Left colon (tissue), 2 donors: ENCODE results near the gene POLE. TPM values are rescaled to one million over a fixed set of nuclear protein-coding genes. Genes with fewer than 3 reads are reported as not detected.
A peak's percentile ranks its signal among the peaks of the same experiment; 100 is the strongest.
"Not testable (repeated sequence)": the region's sequence is repeated elsewhere in the genome, so short reads cannot be mapped to it uniquely, and the experiment has no call there.

Experiments used
- ATAC-seq: fragments of 200-7000 bp; cut with Tn5 transposase; one replicate; pipeline ENCODE4 v1.9.1; 2020; ENCODE audit warnings: mild to moderate bottlenecking, moderate library complexity
- DNase-seq, 2 donors: peaks; one replicate each; pipeline ENCODE4 v3.0.0-alpha.2; 2020
- intact Hi-C, 2 donors: fragments of 100-400 bp; cut with DNase I in 1 of 2; cut with micrococcal nuclease in 1 of 2; formaldehyde crosslinking; loops; one replicate each; pipeline versions ENCODE4 v1.11.2 to v1.14.0; 2022; cut with DNase I, micrococcal nuclease
- total RNA-seq, 2 donors: library from RNA; stranded (reverse); fragmentation: NEBNext Ultra II Directional; extraction: Animal tissue kit (Norgen Biotek cat#: 25700); gene quantifications; one replicate each; pipeline ENCODE4 v1.2.1, GENCODE V29; 2021
- donor health status: DM: no; HTN: no; CAD: no.
- donor health status: DM: yes; HTN: yes; CAD: no.

Gene POLE
- total RNA-seq, 2 donors from 2014 or later, result 38.3 to 57.6 TPM

DNA sequence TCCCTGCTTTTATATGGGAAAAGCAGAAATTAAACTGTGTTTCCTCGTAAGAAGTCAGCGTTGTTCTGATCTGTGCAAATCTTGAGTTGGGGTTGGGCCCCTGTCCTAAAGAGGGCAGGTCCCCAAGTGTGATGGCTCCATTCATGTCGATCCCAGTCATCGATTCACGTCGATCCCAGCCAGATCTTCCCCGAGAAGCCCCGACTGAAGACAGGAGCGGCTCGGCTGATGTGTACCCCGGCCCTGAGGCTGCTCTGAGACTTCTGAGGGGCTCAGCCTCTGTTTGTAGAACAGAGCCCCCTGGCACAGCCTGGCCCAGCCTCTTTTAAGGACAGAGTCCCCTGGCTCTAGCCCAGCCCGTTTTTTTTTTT, 32.8 kb upstream of the POLE start:
- ATAC-seq, result no peak
- DNase-seq, result no peak
- intact Hi-C loops, result no loop called here

DNA sequence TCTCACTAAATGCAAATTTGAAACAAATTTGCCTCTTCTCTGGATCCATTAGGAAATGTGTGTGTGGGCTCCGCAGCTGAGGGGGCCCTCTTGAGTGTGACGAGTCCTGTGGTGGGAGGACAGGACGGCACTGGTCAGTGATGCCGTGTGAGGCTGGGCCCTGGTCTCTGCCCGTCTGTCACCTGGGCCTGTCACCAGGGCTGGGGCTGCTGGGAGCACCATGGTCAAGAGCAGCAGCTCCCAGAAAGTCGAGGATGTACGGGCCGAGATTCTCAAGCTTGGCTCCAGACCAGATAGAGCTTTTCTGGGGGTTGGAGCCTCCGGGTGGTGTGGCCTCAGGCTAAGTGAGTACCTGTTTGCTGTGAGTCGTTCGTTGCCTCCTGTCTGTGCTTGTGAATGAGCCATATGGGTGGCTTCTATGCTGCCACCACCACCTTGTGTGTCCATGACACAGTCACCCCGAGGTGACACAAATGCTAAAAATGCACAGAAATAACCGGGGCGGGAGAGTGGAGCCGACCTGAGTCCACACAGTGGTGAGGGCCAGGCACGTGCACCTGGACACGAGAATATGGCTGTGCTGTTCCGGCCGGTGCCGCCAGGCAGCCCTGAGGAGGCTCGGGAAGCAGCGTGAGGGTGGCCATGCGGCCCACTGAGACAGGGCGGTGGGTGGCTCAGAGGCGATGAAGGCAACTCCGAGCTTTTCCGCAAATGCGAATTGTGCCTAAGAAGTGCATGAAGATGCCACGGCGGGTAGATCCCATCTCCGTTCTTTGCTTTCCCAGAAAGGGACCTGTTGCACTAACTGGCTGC, 32.2 kb upstream of the POLE start:
- no peak for DNase-seq
- ATAC-seq, result peak; percentile 19
- intact Hi-C loops, result no loop called here

DNA sequence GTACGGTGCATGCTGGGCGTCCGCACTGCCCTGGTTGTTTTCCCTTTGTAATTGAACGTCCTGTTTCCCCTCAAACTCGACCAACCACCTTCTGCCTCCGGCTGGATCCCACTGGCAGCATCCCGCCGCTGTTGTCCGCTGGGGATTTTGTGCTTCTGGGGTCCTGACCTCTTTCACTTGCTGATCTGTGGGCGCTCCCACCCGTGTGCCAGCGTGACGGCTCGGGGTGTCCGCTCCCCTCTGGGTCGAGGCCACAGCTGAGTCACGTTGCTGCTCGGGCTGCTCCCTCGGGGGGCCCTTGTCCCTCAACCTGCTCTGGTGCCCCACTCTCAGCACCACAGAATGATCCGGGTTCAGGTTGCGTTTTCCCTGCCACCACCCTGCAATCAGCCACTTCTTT, 31.5 kb upstream of the POLE start:
- intact Hi-C loops, result no loop called here
- no peak for ATAC-seq
- DNase-seq, result no peak

DNA sequence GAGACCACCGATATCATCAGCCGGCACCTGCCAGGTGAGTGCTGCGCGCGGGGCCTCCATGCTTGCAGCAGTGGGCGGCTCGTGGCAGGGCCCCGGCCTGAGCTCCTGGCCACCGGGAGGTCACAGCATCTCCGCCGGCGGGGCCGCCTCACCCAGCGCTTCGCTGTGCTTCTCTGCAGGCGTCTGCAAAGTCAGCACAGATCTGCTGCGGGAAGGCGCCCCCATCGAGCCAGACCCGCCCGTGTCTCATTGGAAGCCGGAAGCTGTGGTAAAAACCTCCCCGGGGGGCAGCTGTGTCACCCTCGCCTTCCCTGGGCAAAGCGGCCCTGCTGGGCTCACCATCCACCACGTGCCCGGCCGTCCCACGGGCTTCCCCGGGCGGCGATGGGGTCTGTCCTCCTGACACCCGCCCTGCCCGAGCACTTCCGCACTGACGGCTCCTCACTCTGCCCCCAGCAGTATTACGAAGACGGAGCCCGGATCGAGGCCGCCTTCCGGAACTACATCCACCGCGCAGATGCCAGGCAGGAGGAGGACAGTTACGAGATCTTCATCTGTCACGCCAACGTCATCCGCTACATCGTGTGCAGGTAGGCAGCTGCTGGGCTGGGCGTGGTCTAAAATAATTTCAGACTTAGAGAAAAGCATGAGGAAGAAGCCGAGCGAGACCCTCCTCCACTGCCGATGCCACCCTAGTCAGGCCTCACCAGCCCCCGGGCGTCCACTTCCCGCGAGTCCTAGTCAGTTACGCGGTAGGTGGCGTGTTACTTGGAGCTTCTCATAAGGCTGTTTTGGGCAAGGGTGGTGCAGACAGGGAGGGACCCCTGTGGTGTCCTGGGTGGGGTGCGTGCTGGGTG, 30.6 kb upstream of the POLE start:
- ATAC-seq, result no peak
- intact Hi-C loops, result no loop called here
- no peak for DNase-seq

DNA sequence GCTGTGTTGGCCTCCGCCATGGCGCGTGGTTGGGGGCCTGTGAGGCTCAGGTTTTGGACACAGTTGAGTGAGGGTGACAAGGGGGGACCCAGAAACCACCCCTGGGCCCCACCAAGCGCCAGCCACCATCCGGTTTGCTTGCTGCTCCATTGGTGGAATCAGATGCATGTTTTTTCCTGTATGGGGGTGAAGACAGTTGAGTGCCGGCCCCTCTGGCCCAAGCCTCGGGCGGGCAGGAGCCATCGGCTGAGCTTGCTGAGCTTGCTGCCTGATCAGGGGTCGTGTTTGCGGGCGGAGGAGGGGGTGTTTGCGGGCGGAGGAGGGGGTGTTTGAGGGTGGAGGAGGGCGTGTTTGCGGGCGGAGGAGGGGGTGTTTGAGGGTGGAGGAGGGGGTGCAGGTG, 29.9 kb upstream of the POLE start:
- intact Hi-C loops, result no loop called here

DNA sequence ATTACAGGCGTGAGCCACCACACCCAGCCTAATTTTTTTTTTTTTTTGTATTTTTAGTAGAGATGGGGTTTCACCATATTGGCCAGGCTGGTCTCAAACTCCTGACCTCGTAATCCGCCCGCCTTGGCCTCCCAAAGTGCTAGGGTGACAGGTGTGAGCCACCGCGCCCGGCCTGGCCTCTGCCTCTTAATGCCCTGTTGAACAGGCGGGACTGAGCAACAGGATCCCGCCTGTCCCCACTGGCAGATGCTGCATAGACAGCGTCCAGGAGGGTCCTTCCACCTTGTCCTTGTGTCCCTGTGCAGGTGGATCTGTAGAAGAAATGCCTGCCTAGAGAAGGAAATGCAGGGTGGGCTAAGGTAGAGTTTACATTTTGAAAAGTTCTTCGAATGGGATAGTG, 29.2 kb upstream of the POLE start:
- intact Hi-C loops, result no loop called here
- DNase-seq, result no peak
- ATAC-seq, result no peak

More for the DNA sequence above, 29.9 kb upstream of the POLE start:
- no peak for ATAC-seq
- DNase-seq, result no peak

DNA sequence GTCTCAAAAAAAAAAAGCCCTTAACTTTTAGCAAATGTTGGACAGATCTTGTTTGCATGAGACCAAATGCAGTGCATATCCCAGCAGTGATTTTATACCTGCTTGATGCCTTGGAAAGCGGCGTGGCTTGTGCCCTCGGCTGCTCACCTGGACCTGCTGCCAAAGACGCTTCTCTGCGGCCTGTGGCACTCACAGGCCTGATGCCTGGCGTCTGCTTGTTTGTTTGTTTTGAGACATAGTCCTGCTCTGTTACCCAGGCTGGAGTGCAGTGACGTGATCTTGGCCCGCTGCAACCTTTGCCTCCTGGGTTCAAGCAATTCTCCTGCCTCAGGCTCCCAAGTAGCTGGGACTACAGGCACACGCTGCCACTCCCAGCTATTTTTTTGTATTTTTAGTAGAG, 28.7 kb upstream of the POLE start:
- no peak for ATAC-seq
- intact Hi-C loops, result no loop called here
- DNase-seq, result no peak

DNA sequence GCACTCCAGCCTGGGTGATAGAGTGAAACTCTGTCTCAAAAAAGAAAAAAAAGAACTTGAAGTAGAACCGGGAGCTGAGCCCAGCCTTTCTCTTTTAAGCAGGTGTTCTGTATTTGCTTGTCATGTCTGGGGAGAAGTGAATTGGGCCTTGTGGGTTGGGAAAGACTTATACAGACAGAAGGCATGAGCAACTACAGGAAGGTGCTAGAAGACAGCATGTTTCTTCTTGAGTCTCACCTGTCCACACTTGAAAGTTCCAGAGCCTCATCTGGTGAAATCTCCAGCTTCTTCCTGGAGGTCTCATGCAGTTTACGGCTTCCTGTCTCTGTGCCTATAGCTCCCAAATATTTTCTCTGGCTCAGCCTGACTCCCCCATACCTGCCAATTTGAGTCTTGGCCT, 26.0 kb upstream of the POLE start:
- intact Hi-C loops, result no loop called here
- ATAC-seq, result no peak

DNA sequence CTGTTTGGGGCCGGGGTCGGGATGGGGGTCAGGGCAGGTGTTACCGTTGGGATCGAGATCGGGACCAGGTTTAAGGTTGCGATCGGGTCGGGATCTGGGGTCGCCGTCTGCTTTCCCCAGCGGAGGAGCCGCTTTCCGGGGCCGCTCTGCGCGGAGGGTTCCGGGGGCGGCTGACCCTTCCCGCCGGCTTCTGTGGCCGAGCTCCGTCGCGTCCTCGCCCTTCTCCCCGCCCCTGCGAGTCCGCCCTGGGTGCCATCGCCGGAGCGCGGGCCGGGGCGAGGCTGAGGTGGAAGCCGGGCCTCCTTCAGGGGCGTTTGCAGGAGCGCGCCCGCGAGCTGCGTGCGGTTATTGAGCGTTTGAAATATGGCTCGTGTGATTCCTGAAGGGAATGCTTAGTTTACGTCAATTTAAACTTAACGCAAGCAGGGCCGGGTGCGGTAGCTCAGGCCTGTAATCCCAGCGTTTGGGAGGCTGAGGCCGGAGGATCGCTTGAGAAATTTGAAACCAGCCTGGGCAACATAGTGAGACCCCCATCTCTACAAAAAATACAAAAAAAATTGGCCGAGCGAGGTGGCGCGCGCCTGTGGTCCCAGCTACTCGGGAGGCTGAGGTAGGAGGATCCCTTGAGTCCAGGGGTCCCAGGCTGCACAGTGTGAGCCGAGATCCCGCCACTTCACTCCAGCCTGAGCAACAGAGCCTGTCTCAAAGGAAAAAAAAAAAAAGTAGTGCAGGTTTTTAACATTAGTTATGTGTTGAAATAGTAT, 24.1 kb upstream of the POLE start:
- DNase-seq, result peak in 1 of 2 donors; percentile 46
- intact Hi-C loops, result no loop called here
- peak; percentile 27 for ATAC-seq

More for the DNA sequence above, 26.0 kb upstream of the POLE start:
- DNase-seq, result no peak

DNA sequence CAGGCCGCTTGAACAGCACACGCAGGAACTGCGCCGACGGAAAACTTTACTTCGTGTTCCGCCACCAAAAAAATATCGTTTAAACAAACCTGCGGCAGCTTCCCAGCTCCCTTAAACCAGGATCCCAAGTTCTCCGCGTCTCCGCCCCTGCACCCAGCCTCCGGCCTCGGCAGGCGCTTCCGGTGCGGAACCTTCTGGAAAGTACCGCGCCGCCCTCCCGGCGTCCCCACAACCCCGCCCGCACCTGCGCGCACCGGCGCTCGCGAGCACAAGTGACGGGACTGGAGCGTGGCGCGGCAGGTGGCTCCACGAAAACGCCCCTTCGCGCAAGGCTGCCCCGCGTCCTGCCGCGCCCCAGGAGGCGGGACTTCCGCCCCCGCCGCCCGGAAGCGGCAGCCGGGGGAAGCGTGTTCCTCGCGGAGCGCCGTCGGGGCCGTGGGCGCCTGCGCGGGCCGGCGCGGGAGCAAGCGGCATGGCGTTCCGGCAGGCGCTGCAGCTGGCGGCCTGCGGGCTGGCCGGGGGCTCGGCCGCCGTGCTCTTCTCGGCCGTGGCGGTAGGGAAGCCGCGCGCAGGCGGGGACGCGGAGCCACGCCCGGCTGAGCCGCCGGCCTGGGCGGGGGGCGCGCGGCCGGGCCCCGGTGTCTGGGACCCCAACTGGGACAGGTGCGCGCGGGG, 23.4 kb upstream of the POLE start, which contains the start of gene PGAM5:
Gene PGAM5 (plus strand): TSS at position 438 of the 675 bp plus-strand sequence. CDS start 35 bp downstream, at position 473.
- ATAC-seq (peak; percentile 92), DNase-seq (peak; percentile 88 to 92)
- intact Hi-C loops, result no loop called here

DNA sequence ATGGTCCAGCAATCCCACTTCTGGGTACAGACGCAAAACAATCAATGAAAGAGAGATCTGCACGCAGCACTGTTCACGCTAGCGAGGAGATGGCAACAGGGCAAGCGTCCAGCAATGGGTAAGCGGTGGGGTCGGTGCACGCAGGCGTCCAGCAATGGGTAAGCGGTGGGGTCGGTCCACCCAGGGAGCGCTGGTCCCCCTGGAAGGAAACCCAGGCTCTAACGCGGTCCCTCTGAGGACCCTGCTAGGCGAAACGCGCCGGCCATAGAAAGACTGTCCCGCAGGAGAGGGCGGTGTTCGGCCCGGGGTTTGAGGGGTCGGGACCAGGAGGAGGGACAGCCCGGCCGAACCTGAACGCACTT, 22.9 kb upstream of the POLE start:
- intact Hi-C loops, result no loop called here
- DNase-seq, result no peak
- ATAC-seq, result peak; percentile 37

DNA sequence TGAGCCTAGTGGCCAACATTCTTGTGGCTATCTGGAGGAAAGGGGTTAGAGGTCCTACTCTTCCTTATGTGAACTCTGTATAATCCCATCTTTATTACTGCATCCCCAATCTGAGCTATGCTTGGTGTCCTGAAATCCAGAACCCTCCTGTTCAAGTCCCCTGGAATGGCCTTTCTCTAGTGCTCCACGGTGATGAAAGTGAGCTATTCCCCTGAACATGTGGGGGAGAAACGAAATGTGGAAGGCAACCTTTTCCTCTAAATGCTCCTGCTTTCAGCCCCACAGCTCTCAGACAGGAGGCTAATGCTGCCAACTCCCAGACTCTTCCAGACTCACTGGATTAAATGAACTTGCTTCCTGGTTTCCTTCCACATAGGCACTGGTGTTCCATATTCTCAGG, 21.0 kb upstream of the POLE start:
- no peak for DNase-seq
- intact Hi-C loops, result no loop called here
- ATAC-seq, result no peak

DNA sequence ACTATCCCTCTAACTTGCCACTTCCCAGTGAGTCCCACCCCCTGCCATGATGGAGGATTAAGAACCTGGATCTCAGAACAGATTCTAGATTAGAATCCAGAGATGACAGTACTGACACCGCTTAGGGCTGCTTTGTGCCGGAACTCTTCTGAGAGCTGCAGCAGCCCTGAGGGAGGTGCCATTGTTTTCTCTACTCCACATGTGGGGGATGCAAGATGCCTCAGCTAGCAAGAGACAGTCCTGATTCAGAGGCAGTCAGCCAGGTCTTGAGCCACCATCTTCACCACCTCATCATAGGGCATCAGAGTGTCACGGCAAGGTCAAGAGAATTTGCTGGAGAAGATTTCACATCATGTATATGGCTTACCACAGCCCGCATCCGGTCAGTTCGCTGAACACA, 20.1 kb upstream of the POLE start:
- intact Hi-C loops, result no loop called here
- no peak for ATAC-seq
- no peak for DNase-seq

DNA sequence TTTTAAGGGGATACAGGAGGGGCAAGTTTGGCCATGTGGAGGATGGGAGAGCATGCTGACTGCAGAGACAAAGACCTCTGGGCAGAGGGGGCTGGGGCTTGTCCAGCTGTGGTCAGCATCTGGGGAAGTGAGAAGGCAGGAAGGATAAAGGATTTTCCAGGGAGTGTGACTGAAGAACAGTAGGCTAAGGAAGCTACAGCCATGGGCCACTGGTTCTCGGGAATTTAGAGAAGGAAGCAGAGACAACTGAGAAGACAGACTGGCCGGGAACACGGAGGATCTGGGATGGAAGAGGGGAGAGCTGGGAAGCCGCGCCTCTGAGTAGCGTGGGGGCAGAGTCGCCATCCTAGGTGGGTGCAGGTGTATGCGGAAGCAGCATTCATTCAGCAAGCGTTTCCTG, 16.5 kb upstream of the POLE start:
- no peak for DNase-seq
- ATAC-seq, result no peak
- intact Hi-C loops, result no loop called here

DNA sequence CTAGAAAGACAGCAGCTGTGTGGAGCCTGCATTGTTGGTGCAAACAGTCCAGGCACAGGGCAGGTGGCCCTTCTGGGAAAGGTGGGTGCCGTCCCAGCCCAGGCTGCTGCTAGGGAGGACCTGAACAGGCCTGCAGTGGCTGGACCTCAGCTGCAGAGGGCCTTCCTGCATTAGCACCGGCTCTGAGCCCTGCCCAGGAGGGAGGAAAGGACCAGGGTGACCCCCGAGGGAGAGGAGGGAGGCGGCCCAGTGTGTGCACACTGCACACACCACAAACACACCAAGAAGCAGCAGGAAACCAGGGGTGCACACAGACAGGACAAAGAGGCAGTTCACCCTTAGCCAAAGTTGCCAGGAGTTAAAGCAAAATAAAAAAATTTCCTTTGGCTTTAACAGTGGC, 15.5 kb upstream of the POLE start:
- no peak for DNase-seq
- intact Hi-C loops, result no loop called here
- ATAC-seq, result no peak

DNA sequence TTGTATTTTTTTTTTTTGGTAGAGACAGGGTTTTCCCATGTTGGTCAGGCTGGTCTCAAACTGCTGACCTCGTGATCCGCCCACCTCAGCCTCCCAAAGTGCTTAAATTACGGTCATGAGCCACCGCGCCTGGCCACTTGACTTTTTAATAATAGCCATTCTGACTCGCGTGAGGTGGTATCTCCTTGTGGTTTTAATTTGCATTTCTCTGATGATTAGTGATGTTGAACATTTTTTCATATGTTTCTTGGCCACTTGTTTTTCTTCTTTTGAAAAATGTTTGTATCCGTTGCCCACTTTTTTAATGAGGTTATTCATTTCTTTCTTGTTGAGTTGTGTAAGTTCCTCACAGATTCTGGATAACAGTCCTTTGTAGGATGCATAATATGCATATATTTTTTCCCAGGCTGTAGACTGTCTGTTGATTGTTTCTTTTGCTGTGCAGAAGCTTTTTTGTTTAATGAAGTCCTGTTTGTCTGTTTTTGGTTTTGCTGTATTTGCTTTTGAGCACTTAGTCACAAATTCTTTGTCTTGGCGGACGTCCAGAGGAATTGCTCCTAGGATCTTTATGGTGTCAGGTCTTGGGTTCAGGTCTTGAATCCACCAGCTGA, 13.2 kb upstream of the POLE start:
- ATAC-seq (no peak), DNase-seq (no peak)
- intact Hi-C loops, result no loop called here

DNA sequence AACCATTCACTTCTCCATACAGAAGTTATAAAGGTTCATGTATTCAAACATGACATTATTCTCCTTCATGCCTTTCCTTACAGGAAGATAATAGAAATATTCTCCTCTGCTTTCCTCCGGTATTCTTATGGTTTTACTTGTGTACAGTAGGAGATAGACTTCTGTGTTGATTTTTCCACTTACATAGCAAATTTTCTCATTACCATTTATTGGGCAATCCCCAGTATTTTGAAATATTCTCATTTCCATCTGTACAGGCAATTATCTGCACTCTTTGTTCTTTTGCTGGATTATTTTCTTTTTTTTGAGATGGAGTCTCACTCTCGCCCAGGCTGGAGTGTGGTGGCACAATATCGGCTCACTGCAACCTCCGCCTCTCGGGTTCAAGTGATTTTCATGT, 11.2 kb upstream of the POLE start:
- intact Hi-C loops, result no loop called here
- ATAC-seq, result no peak

DNA sequence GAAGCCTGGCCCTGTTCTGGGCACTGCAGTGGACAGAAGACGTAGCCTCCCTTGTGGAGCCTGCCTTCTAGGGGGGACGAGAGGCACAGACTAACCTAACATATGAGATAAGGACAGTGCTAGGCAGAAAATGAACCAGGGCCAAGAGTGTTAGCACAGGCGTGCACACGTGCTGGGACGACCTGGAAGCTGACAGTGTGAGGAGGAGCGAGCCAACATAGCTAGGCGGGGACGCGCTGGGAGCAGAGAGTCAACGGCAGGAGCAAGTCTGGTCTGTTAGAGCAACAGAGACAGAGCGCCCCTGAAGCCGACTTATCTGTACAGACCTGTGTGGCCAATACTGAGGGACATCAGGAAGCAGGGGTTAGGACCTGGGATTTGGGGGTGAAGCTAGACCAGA, 8.3 kb upstream of the POLE start:
- ATAC-seq, result peak; percentile 15
- intact Hi-C loops, result no loop called here
- no peak for DNase-seq

More for the DNA sequence above, 11.2 kb upstream of the POLE start:
- DNase-seq, result no peak

DNA sequence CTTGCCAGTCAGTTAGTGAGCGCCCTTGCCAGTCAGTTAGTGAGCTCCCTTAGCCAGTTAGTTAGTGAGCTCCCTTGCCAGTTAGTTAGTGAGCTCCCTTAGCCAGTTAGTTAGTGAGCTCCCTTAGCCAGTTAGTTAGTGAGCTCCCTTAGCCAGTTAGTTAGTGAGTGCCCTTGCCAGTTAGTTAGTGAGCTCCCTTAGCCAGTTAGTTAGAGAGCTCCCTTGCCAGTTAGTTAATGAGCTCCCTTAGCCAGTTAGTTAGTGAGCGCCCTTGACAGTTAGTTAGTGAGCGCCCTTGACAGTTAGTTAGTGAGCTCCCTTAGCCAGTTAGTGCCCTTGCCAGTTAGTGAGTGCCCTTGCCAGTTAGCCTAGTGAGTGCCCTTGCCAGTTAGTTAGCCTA, 7.7 kb upstream of the POLE start:
- ATAC-seq, intact Hi-C loops, DNase-seq: not testable (repeated sequence)
